ENCODE measurements around the gene ADAMTS12. TPM values are rescaled to one million over a fixed set of nuclear protein-coding genes. Genes with fewer than 3 reads are reported as not detected.

ADAMTS12 gene
- total RNA-seq, 2 donors from 2014 or later: 0.42 to 1.1 TPM

GRCh38 chr5:33828626-33829308, 63.0 kb downstream of the ADAMTS12 start:
- H3K4me3 ChIP-seq: no peak overlapping the region
- no peak overlapping the region for H3K9ac ChIP-seq (ENCODE audit: low read depth in 2 of 2, low read length in 2 of 2)
- no peaks in the 10 kb centered on the region for H3K27me3 ChIP-seq
- intact Hi-C loops (cut with DNase I): no loop called here
- H3K9me3 ChIP-seq: no peaks in the 10 kb centered on the region
- no peaks in the 10 kb centered on the region for H3K4me1 ChIP-seq
- TF ChIP-seq, protein P1, sequence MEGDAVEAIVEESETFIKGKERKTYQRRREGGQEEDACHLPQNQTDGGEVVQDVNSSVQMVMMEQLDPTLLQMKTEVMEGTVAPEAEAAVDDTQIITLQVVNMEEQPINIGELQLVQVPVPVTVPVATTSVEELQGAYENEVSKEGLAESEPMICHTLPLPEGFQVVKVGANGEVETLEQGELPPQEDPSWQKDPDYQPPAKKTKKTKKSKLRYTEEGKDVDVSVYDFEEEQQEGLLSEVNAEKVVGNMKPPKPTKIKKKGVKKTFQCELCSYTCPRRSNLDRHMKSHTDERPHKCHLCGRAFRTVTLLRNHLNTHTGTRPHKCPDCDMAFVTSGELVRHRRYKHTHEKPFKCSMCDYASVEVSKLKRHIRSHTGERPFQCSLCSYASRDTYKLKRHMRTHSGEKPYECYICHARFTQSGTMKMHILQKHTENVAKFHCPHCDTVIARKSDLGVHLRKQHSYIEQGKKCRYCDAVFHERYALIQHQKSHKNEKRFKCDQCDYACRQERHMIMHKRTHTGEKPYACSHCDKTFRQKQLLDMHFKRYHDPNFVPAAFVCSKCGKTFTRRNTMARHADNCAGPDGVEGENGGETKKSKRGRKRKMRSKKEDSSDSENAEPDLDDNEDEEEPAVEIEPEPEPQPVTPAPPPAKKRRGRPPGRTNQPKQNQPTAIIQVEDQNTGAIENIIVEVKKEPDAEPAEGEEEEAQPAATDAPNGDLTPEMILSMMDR (IDR thresholded peaks at IDR 0.05): no peak
- H3K36me3 ChIP-seq: no peaks in the 10 kb centered on the region
- no peak overlapping the region for H3K27ac ChIP-seq
- no peak for DNase-seq

DNA sequence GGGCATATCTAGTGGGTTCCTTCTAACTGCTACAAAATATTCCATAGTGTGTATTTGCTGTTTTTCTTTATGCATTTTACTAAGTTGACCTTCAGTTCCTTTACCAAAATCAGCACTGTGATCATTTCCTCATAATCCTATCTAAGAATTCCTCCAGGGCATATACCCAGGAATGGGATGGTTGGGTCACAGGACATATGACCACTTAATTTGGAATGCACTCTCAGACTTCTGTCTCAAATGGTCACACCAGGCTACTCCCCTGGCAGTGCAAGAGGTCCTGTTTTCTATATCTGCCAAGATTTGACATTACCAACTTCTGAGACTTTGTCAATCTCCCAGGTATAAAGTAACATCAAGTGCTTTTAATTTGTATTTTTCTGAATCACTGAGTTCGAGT, 63.9 kb downstream of the ADAMTS12 start:
- no peaks in the 10 kb centered on the region for H3K27me3 ChIP-seq
- TF ChIP-seq, protein P1 (IDR thresholded peaks at IDR 0.05): no peak
- H3K27ac ChIP-seq: no peak overlapping the region
- H3K4me1 ChIP-seq: no peaks in the 10 kb centered on the region
- no peak for DNase-seq
- no peaks in the 10 kb centered on the region for H3K9me3 ChIP-seq
- no peak overlapping the region for H3K9ac ChIP-seq (ENCODE audit: low read depth in 2 of 2, low read length in 2 of 2)
- H3K36me3 ChIP-seq: no peaks in the 10 kb centered on the region
- no peak overlapping the region for H3K4me3 ChIP-seq
- intact Hi-C loops (cut with DNase I): no loop called here

- no peak overlapping the region for H3K27ac ChIP-seq
- intact Hi-C loops (cut with DNase I): no loop called here
- TF ChIP-seq, protein P1 (IDR thresholded peaks at IDR 0.05): no peak
- H3K36me3 ChIP-seq: no peaks in the 10 kb centered on the region
- H3K4me3 ChIP-seq: no peak overlapping the region
- no peak for DNase-seq
- no peak overlapping the region for H3K9ac ChIP-seq (ENCODE audit: low read depth in 2 of 2, low read length in 2 of 2)
- H3K4me1 ChIP-seq: no peaks in the 10 kb centered on the region
- no peaks in the 10 kb centered on the region for H3K27me3 ChIP-seq
- H3K9me3 ChIP-seq: no peaks in the 10 kb centered on the region
Measured at GRCh38 chr5:33827018-33827707, 64.6 kb downstream of the ADAMTS12 start.

DNA sequence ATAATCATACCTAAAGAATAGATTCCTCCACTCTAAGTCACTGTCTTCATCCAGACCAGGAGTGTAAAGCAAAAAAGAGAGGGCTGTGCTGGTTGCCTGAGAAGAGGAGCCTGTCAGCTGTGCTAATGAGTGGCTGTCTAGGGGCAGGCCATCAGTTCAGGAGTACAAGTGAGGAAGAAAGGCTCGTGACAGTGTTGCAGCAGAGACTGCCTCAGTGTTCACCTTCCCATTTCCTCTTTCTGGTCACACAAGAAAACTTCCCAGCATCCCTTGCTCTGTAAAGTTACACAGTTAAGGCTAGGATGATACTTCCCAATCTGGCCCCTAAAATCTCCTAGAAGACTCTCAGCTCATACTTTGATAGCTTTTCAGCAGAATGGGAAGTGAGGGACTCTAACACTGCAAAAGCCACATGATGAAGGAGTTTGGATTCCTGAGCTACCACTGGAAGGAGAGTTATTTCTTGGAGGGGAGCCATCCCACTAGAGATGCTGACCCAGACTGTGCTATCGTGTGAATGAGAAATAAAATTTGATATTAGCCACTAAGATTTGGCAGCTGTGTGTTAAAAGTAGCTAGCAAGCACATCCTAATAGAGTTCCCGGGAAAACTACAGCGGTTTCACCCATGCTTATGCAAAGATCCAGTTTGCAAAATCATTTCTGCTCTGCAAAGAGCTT, 67.1 kb downstream of the ADAMTS12 start:
- H3K9me3 ChIP-seq: no peaks in the 10 kb centered on the region
- no peaks in the 10 kb centered on the region for H3K36me3 ChIP-seq
- H3K4me3 ChIP-seq: no peak overlapping the region
- TF ChIP-seq, protein P1 (IDR thresholded peaks at IDR 0.05): no peak
- intact Hi-C loops (cut with DNase I): no loop called here
- H3K27me3 ChIP-seq: no peaks in the 10 kb centered on the region
- H3K4me1 ChIP-seq: no peaks in the 10 kb centered on the region
- no peak overlapping the region for H3K9ac ChIP-seq (ENCODE audit: low read depth in 2 of 2, low read length in 2 of 2)
- no peak overlapping the region for H3K27ac ChIP-seq
- no peak for DNase-seq

DNA sequence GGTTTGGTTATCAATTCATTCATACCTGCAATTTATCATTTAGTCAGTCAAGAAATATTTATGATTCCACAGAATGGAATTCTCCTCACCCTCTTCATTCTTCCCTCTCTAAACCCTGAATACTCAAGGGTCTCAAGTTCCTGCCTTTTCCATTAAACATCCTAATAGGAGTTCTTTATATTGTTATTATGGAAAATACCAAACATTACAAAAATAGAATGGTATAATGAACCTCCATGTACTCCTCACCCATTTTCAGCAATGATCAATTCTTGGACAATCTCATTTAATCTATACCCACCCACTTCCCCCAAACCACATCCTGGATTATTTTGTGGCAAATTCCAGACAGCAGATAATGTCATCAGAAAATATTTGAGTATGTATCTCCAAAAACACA, 74.5 kb downstream of the ADAMTS12 start:
- Histone ChIP-seq H3K9me3 (no peaks in the 10 kb centered on the region), H3K27me3 (no peaks in the 10 kb centered on the region), H3K36me3 (no peaks in the 10 kb centered on the region), H3K4me1 (no peaks in the 10 kb centered on the region), H3K9ac (ENCODE audit: low read depth in 2 of 2, low read length in 2 of 2) (no peak overlapping the region), H3K4me3 (no peak overlapping the region), H3K27ac (no peak overlapping the region)
- intact Hi-C loops (cut with DNase I): no loop called here
- TF ChIP-seq, protein P1 (IDR thresholded peaks at IDR 0.05): no peak
- DNase-seq: no peak
